Loucy (cell line): ENCODE measurements around the gene HMOX2.

Source experiments
- EZH2phosphoT487 ChIP-seq: fragments of 200-600 bp; IDR thresholded peaks from 2 replicates; pipeline ENCODE4 v1.6.1; 2018; ENCODE audit warnings: antibody characterized with exemption, mild to moderate bottlenecking, moderate library complexity, borderline replicate concordance
- TF ChIP-seq, protein P1 (sequence below): fragments of 200-600 bp; sonication (generic); conservative IDR thresholded peaks from 2 replicates; pipeline ENCODE4 v1.5.1; 2014; ENCODE audit warnings: mild to moderate bottlenecking, antibody characterized with exemption, low read length

DNA sequence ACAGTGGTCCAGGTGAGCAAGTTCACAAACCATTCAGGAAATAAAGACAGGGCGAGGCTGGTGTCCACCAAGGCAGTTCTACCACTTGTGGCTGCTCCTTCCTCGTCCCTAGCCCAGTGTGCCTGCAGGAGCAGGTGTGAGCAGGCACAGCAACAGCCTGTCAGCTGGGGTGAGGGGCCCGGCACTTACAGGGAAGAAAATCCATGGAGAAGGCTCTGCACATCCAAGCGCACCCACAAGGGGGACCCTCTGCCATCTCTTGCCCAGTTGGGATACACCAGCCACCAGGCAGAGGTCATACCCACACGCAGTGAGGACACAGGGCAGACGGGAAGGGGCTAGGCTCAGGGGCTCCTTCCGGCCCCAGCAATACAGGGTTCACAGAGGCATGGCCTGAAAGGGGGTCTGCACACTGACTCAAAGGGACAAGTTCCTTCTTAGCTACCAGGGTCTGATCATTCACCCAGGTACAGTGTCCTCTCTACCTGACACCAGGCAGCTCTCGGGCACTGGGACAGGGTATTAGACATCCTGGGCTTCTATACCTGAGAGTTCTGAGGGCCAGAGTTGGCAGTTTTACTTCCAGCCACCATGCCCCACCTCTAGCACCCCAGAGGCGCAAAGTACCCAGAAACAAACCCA, 35.4 kb downstream of the HMOX2 start:
- TF ChIP-seq, protein P1, sequence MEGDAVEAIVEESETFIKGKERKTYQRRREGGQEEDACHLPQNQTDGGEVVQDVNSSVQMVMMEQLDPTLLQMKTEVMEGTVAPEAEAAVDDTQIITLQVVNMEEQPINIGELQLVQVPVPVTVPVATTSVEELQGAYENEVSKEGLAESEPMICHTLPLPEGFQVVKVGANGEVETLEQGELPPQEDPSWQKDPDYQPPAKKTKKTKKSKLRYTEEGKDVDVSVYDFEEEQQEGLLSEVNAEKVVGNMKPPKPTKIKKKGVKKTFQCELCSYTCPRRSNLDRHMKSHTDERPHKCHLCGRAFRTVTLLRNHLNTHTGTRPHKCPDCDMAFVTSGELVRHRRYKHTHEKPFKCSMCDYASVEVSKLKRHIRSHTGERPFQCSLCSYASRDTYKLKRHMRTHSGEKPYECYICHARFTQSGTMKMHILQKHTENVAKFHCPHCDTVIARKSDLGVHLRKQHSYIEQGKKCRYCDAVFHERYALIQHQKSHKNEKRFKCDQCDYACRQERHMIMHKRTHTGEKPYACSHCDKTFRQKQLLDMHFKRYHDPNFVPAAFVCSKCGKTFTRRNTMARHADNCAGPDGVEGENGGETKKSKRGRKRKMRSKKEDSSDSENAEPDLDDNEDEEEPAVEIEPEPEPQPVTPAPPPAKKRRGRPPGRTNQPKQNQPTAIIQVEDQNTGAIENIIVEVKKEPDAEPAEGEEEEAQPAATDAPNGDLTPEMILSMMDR: peak; percentile 46
- no peak for TF ChIP-seq EZH2phosphoT487
